Glomerular endothelial cell (primary cell): ENCODE data around the gene SPEG. TPM values are rescaled to one million over a fixed set of nuclear protein-coding genes. Genes with fewer than 3 reads are reported as not detected.

Experiments used
- DNase-seq: peaks from one replicate; pipeline ENCODE4 v3.0.0-alpha.2; 2011; ENCODE audit warnings: low read depth, low spot score; ENCODE audit errors: extremely low read depth
- total RNA-seq: library from RNA; depleted of rRNA; stranded (reverse); fragments of >200 nt; gene quantifications from 2 replicates; pipeline ENCODE4 v1.2.3, GENCODE V29; 2015

SPEG gene
- total RNA-seq, 1 donor from 2014 or later = 1.7 TPM

DNA sequence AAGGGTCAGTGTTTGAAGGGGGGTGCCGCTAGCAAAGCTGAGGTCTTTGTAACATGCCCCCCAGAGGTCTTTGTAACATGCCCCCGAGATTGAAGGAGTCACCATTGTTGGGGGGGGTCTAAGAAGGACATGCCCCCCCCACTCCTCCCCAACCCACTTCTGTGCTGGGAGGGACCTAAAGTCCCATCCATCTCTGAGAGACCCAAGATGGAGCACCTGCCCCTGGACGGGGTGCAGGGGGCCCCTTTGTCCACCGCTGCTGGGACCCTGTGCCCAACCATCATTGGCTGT is 73.7 kb downstream of the SPEG start:
- no peak for DNase-seq

DNA sequence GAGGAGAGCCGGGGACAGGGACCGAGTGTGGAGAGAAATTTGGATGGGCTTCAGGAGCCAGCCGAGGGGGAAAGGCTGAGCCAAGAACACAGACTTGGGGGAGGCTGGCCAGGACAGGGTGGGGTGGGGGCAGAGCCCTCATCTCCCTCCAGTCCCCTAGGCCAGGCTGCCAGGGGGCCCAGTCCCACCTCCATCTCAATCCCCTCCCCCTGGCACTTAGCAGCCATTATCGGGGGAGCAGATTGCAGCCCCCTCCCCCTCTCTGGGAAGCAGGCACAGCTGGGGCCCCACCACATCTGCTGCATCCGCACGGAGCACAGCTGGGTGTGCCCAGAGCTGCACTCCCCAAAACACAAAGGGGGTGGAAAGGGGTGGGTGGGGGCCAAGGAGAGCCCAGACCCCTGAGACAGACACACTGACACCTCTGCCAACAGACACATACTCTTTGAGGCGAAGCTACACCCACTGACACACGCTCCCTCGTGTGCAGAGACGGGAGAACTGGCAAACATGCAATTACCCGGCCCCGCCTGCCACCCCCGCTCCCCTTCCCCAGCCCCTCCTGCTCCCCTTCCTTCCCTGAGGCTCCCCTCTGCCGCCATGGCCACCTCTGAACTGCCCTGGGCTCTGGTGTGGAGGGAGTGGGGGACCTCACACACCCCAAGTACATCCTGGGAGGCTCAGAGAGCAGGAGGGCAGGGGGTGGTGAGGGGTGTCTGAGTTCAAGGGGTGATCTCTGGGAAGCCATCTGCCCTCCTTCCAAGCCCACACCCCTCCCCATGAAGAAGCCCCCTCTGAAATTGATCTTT is 74.5 kb downstream of the SPEG start:
- no peak for DNase-seq

DNA sequence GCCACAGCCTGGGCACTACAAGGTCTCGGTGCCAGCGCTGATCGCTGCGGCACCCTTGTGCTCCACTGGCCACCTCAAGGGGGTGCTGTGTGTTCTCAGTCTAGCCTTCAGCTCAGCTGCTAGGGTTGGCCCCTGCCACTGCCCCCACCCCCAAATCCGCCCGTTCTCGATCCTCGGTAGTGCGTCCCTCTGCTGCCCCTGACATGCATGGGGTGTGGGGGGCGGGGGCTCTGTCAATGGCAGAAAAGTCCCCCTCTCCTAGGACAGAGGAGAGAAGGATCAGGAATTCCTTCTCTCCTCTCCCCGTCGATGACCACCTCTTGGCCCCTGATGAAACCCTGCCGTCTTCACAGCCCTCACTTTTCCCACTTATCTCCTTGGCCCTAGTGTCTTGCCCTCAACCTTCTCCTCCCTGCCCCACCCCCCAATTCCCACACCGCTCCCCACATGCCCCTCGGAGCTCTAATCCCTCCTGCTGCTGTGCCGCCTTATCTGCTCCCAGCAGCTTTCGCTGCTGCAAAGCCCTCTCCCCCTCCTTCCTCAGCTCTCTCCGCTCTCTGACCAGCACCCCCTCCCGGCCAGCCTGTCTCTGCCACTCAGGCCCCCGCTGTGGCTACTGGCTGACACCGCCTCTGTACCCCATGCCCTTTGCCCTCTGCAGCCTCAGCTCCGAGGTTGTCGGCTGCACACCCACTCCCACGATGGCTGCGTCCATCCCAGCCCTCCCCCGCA is 75.3 kb downstream of the SPEG start:
- DNase-seq = no peak

DNA sequence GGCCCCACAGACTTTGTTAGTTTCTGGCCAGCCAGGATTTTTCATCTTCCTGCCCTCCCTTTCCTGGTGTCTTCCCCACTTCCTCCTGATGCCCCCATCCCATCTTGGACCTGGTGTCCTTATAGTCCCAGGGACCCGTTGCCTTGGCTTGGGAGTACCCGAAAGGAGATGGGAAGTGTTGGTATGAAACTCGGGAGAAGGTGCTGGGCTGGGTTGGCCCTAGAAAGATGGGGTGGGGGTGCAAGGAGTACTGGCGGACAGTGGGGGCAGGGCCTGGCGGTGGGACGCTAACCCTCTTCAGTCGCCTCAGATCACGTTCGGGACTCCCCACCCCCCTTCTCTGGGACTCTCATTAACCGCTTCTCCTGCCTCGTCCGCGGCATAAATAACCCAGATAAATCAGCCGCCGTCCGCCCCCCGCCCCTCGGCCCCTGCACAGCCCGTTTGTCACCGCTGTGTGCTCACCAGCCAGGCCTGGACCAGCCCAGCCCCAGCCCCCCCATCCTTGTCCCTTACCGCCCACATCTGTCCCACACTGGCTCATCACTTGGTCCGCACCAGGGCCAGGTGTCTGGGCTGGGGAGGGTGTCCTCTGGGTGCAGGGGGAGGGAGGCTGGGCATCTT is 76.0 kb downstream of the SPEG start:
- no peak for DNase-seq

DNA sequence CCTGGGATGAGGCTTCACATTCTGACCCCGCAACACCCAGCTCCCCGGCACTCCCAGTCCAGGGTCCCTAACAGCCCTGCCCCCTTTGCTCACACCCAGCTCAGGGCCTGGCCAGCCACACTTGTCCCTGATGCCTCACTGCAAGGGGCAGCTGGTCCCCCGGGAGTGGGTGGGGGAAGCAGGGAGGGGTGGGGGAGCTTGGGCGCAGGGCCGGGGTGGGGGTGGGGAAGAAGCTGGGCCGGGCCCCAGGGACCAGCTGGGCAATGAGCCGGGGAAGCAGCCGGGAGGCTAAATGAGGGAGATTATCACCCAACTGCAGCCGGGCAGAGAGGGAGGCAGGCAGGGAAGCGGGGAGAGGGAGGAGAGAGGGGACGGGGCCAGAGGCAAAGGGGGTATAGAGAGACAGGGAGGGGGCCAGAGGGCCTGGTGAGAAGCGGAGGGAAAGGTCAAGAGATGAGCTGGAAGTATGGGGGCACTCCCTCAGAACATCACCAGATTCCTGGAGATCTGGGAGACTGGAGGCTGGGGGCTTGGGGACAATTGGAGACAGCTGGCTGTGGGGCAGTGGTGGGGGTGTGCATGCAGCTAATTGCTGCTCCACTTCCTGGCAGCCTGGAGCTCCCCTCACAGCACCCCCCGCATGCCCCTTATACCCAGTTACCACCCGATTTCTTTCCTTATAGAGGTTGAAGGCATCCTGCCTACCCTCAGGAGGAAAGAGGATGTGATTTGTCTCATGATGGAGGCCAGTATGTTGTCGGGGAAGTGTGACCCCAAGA is 77.1 kb downstream of the SPEG start:
- no peak for DNase-seq

DNA sequence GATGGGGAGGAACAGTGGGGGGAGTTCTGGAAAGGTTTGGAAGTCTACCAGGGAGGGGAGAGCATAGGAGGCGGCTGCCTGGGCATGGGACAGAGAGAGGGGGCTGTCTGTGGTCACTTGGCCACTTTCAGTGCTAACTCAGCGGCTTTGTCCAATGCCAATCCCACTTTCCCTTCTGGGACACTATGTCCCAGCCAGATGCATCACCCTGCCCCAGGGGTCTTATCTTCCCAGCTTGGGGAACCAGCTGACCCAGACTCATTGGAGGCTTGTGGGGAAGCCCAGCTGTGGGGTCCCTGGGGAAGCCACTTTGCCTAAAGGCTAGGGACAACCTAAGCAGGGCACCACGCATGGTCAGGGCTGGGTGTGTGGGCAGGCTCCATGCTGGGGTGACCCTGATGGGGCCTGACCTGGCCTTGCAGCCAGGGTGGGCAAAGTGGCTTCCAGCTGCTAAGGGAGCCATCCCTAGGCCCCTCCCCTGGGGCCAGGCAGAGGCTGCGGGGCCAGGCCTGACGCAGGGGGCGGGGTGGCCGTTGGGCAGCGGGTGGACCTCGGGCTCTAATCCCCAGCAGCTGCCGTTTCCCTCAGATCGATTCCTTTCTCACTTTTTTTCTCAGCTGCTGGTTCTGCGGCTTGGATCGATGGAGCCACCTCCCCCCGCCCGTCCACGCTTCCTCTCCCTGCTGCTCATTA is 78.0 kb downstream of the SPEG start:
- DNase-seq = no peak

DNA sequence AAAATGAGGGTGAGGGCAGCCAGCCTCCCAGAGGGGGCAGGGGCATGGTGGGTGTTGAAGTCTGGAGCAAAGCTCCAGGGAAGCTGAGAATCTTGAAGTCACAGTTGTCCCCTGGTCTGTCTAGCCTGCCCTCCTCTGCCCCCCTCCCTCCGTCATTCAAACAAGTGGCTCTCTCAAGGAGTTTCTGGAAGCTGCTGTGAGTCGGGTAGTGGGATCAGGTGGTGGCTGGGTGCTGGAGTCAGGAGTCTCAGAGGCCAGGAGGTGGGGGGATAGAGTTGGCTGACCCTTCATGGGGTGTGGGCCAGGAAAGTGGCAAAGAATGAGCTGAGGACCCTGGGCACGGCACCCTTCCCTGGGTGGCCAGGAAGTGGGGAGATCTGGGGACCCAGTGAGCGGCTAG is 79.1 kb downstream of the SPEG start:
- no peak for DNase-seq

DNA sequence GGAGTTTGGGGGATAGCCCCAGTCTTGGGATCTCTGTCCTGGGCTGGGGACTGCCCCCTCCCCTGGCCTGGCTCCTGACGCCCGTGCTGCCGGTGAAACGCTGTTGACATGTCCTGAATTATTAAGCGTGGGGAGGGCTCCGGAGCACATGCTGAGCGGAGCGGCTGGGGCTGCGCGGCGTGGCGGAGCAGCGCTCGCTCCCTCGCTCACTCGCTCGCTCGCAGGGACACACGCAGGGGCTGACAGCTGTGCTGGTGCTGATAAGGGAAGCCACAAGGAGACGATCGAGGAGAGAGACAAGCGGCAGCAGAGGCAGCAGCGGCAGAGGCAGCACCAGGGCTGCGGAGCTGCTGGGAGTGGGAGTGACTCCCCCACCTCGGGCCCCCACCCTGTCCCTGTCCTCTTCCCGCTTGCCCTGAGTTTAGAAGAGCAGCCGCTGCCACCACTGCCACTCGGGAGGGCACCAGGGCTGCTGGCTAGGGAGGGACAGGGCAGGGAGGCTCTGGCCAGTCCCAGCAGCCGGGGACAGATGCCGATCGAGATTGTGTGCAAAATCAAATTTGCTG is 79.6 kb downstream of the SPEG start, which contains the start of gene ASIC4:
Gene ASIC4 (plus strand): TSS at position 287 of the 566 bp plus-strand sequence. CDS start 243 bp downstream, at position 530.
- no peak for DNase-seq

DNA sequence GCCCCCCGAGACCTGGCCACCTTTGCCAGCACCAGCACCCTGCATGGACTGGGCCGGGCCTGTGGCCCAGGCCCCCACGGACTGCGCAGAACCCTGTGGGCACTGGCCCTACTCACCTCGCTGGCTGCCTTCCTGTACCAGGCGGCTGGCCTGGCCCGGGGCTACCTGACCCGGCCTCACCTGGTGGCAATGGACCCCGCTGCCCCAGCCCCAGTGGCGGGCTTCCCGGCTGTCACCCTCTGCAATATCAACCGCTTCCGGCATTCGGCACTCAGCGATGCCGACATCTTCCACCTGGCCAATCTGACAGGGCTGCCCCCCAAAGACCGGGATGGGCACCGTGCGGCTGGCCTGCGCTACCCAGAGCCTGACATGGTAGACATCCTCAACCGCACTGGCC is 80.2 kb downstream of the SPEG start:
- no peak for DNase-seq

DNA sequence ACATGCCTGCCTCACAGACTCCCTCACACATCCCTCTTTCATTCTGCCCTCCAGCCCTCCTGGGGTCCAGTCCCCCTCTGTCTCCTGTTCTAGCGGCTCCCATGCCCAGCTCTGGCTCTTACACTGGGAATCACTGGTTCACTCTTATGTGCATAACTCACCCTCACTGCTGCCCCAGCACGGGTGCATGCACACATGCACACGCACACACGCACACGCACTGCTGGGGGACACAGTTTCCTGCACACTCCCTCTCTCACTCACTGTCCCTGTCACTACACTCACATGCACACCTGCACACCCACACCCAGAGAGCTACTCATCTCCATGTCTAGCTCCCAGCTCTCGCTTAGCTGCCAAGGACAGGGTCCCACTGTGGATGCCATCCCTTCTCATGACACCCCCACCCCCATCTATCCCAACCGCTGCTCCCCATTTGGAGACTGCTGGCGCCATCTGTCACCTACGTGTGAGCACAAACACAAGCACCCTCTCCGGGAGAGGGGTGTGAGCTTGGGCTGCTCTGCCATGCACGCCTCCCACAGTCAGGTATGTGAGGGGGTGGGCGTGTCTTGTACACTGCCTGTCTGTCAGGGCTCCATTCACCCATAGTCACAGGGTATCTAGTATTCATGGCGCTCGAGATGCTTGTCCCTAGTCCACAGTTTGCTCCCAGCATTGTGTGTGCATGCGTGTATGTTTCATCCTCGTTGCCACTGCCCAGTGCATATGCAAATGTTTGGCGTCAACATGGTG is 81.4 kb downstream of the SPEG start:
- DNase-seq = no peak

DNA sequence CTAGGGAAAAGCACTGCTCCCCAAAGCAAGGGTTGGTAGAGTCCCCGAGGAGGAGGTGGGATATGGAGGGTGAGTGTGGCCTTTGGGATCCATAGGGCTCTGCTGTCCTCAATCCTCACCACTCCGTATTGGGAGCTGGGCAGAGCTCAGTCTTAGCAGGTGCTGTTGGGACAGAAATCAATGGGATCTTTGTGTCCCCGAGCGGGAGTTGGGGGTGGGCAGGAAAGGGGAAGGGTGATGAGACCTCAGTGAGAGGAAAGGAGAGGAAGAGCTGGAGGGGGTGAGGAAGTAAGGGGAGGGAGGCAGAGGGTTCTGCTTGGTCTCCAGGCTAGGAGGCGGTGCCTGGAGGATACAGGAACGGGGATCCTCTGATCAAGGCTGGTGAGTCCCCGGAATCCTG is 82.2 kb downstream of the SPEG start:
- DNase-seq = no peak

DNA sequence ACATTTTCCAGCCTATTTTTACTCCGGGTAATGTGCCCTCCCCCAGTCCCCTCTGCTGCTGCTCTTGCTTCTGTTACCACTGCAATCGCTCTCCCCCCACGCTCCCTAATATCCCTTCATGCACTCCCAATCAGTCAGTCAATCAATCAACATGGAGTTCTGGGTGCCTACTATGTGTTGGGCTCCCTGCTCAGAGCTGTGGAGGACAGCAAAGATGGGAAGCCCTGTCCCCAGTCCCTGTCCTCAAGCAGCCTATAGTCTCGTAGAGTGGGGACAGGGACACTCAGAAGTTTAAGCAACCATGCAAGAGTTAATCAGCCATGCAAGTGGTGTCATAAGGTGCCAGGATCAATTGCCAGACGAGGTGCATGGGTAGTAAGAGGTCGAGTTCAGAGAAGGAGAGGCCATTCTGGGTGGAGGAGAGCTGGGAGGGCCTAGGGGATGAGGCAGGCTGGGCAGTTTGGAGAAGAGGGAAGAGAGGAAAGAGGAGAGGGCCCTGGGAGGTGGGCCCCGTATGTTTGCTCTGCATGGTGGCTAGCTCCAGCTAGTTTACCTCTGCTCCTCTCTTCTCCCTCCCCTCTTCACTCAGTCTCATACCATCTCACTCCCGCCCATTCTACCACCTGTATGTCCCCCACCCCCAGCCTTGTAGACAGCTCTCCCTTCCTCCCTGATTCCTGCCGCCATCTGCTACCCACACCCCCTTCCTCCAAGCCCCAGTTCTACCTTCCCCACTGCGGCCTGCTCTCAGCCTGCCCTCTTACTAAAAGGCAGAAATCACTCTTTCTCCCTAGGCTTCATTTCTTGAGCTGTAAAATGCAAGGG is 83.5 kb downstream of the SPEG start:
- no peak for DNase-seq

DNA sequence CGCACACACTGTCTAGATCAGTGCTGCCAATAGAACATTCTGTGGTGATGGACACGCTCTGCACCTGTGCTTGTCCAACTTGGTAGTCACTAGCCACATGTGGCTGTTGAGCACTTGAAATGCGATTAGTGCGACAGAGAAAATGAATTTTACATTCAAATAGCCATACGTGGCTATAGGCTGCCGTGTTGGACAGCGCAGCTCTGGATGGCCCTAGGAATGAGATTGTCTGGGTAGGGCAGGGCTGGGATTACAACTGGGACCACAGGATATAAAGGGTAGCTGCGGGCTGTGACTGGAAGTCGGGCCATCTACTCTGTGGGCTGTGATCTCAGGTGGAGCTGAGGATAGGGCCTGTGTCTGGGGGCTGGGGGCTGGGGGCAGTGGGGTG is 84.9 kb downstream of the SPEG start:
- no peak for DNase-seq

DNA sequence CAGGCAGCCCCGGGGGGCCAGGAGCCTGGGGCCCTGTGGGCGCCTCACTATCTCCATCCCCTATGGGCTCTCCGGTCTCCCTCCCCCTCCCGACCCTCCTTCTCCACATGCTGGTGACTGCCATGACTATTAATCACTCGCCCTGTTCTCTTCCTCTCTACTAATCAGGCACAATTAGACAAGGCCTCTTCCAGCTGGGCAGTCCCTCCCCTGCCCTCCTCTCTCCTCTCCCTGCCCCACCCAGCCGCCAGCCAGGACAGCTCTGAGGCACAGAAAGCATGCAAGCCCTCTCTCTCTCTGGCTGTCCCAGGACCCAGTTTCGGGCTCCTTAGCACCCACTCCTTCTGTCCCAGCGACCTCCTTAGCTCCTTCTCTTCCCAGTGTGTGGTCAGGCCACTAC is 85.4 kb downstream of the SPEG start:
- no peak for DNase-seq

DNA sequence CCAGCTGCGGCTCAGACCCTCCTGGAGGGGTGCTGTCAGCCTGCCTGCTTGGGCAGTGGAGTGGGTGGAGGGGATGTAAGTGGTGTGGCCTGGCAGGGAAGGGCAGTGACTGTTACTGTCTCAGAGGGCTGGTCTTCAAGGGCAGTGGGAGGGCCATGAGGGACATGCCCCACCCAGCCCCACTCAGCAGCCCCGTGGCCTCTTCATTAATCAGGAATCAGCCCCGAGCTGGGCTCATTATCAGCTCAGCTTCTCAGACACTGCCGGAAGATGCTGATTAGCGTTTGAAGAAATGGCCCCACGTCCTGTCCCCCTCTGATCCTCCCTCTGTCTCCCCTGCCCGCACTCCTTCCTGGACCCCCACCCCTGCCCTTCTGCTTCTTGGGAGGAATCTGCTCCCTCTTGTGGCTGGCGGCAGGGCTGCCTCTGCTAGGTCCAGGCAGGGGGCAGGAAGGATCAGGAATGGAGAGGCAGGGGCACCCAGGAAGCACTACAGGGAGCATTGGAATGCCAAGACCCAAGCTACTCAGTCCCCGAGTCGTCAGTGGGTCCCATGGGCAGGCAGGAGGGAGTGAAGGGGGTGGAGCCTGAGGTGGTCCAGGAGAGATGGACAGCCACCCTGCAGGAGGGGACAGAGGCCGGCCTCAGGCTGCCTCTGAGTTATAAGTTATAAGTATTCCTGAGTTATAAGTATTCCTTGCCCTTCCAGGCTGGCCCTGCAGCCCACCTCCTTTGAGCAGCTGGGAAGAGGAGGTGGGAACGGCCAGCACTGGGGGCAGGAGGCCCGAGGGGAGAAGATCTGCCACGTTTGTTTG is 86.6 kb downstream of the SPEG start:
- DNase-seq = no peak

DNA sequence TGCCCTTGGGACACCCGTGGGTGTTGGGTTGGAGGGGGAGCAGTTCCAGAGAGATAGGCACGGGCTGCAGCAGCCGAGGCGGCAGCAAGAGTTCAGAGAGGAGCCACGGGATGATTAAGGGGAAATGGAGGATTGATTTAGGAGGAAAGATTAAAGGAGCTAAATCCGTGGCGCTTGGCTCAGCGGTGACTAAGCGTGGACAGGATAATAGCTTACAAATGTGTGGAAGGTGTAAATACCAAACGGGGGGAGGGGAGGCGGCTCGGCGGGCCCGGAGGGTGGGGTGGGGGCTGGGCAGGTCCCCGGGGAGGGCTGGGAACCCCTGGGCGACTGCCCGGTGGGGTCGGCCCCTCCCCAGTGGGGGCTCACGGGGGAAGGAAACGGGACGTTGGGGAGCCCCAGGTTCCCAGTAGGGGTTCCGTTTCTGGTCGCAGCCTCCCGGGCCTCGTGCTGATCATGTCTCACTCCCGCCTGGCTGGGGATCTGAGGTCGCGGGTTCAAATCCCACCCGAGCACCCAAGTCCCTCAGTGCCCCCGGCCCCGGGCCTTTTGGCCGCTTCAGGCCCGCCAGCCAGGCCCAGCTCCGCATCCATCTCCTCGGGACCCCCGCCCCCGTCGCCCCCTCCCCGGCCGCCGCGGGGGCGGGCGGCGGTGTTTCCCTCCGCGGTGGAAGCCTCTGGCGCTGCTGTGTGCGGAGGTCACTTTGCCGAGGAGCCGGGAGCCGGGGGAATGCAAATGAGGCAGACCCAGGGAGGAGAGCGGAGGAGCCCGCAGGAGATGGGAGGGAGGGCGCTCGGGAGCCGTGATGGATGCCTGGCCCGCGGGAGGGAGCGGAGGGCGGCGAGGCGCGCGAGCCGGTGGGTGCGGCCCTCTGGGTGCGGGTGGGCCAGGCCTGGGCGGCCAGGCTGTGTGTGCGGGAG is 87.7 kb downstream of the SPEG start:
- no peak for DNase-seq
